IPS-18c (cell line): Measurements from ENCODE around the gene PRR11.

Source experiments
- H3K4me3 ChIP-seq: 2 replicates; pipeline ENCODE4 v1.7.0; 2013; ENCODE audit warnings: low read depth, mild to moderate bottlenecking, low read length, moderate library complexity; ENCODE audit not compliant: insufficient read depth
- H3K9me3 ChIP-seq: one replicate; pipeline ENCODE4 v1.6.1; 2013; ENCODE audit warnings: mild to moderate bottlenecking, low read length, moderate library complexity; ENCODE audit not compliant: control insufficient read depth, insufficient read depth

The PRR11 gene

GRCh38 chr17:59244081-59244480 lies 88.5 kb downstream of the PRR11 start:
- H3K9me3 ChIP-seq, result no peaks in the 10 kb centered on the region
- no peak overlapping the region for H3K4me3 ChIP-seq
